Fibroblast of pulmonary artery (primary cell): ENCODE results near the gene TYR.
A peak's percentile ranks its signal among the peaks of the same experiment; 100 is the strongest.
"Not testable (repeated sequence)": the region's sequence is repeated elsewhere in the genome, so short reads cannot be mapped to it uniquely, and the experiment has no call there.

Source experiments
- DNase-seq: peaks from one replicate; pipeline ENCODE4 v3.0.0-alpha.2; 2010; ENCODE audit warnings: low read depth
- H3K4me3 ChIP-seq: replicated peaks from 2 replicates; pipeline ENCODE4 v1.5.1; 2011; ENCODE audit warnings: low read depth, mild to moderate bottlenecking, control low read depth, low read length, moderate library complexity
- CTCF ChIP-seq: IDR thresholded peaks from 2 replicates; pipeline ENCODE4 v1.5.1; 2011; ENCODE audit warnings: mild to moderate bottlenecking, control low read depth, low read length, inconsistent platforms; ENCODE audit errors: missing control alignments

The TYR gene

GRCh38 chr11:89203814-89204213 lies 26.1 kb downstream of the TYR start:
- TF ChIP-seq CTCF = no peak
- no peak for DNase-seq
- H3K4me3 ChIP-seq = no peak overlapping the region

- peak; percentile 5 for DNase-seq
- peak; percentile 10 for TF ChIP-seq CTCF
- H3K4me3 ChIP-seq = no peak overlapping the region
Measured at GRCh38 chr11:89205378-89205777, 27.7 kb downstream of the TYR start.

GRCh38 chr11:89220684-89221339 lies 43.1 kb downstream of the TYR start:
- no peak for DNase-seq
- TF ChIP-seq CTCF = no peak
- no peak overlapping the region for H3K4me3 ChIP-seq

GRCh38 chr11:89235083-89235482 lies 57.4 kb downstream of the TYR start:
- TF ChIP-seq CTCF = no peak
- H3K4me3 ChIP-seq = no peak overlapping the region
- DNase-seq = no peak

- no peak for DNase-seq
- no peak for TF ChIP-seq CTCF
Measured at GRCh38 chr11:89235976-89236375, 58.3 kb downstream of the TYR start.

GRCh38 chr11:89247007-89247406 lies 69.3 kb downstream of the TYR start:
- not testable (repeated sequence) for DNase-seq, H3K4me3 ChIP-seq

More at GRCh38 chr11:89235976-89236375, 58.3 kb downstream of the TYR start:
- H3K4me3 ChIP-seq = no peak overlapping the region

GRCh38 chr11:89249196-89249595 lies 71.5 kb downstream of the TYR start:
- no peak for DNase-seq
- no peak for TF ChIP-seq CTCF
- no peak overlapping the region for H3K4me3 ChIP-seq

GRCh38 chr11:89261483-89261882 lies 83.8 kb downstream of the TYR start:
- DNase-seq = peak; percentile 1
- not testable (repeated sequence) for H3K4me3 ChIP-seq
